Transverse colon (tissue), 4 donors: ENCODE results near the gene UVRAG. TPM values are rescaled to one million over a fixed set of nuclear protein-coding genes. Genes with fewer than 3 reads are reported as not detected.
A peak's percentile ranks its signal among the peaks of the same experiment; 100 is the strongest.

ENCODE experiments used
- DNase-seq: peaks from one replicate; pipeline ENCODE4 v3.0.0-alpha.2; 2019
- H3K27ac ChIP-seq, 4 donors: fragments of 200-600 bp; sonication (generic); 2 replicates each; pipeline ENCODE4 v1.5.1; 2016 to 2018; ENCODE audit warnings: inconsistent platforms in 4 of 4
- H3K27me3 ChIP-seq: fragments of 200-600 bp; sonication (generic); 2 replicates; pipeline ENCODE4 v1.5.1; 2017; ENCODE audit warnings: inconsistent platforms
- H3K36me3 ChIP-seq, 4 donors: fragments of 200-600 bp; sonication (generic); 2 replicates each; pipeline ENCODE4 v1.5.1; 2017 to 2019; ENCODE audit warnings: inconsistent platforms in 4 of 4
- H3K4me1 ChIP-seq, 4 donors: fragments of 200-600 bp; sonication (generic); 2 replicates each; pipeline ENCODE4 v1.5.1; 2017 to 2020; ENCODE audit warnings: inconsistent platforms in 4 of 4
- H3K4me3 ChIP-seq, 4 donors: fragments of 200-600 bp; sonication (generic); 1 replicate in 1 of 4; 2 replicates in 3 of 4; pipeline versions ENCODE4 v1.5.1 to v1.6.1; 2017 to 2019; ENCODE audit warnings: inconsistent platforms in 4 of 4
- H3K9me3 ChIP-seq, 2 donors: fragments of 200-600 bp; sonication (generic); 2 replicates each; pipeline ENCODE4 v1.5.1; 2017 to 2019; ENCODE audit warnings: inconsistent platforms in 2 of 2
- CTCF ChIP-seq, 5 experiments: fragments of 200-600 bp in 3 of 5; fragments of 450-650 bp in 2 of 5; sonication (generic) in 3 of 5; IDR thresholded peaks; 1 replicate in 2 of 5; 2 replicates in 3 of 5; pipeline ENCODE4 v1.5.1; 2016 to 2017; ENCODE audit warnings: antibody characterized with exemption in 5 of 5, inconsistent platforms in 3 of 5, mild to moderate bottlenecking in 2 of 5, moderate library complexity in 1 of 5
- EP300 ChIP-seq: sonication (generic); formaldehyde crosslinking; IDR thresholded peaks from one replicate; pipeline ENCODE4 v1.6.1; 2017; ENCODE audit warnings: antibody characterized with exemption, low read depth
- POLR2A ChIP-seq: fragments of 450-650 bp; IDR thresholded peaks from one replicate; pipeline ENCODE4 v1.6.1; 2016; ENCODE audit warnings: antibody characterized with exemption, mild to moderate bottlenecking, moderate library complexity
- POLR2AphosphoS5 ChIP-seq, 3 donors: sonication (generic); formaldehyde crosslinking; IDR thresholded peaks; one replicate each; pipeline ENCODE4 v1.6.1; 2016; ENCODE audit warnings: antibody characterized with exemption in 3 of 3
- WGBS, 2 donors: methylation state at CpG; one replicate each; pipeline ENCODE4 v1.1.5; 2018; ENCODE audit warnings: low coverage in 1 of 2; 5-methylcytosine and 5-hydroxymethylcytosine counted together
- in situ Hi-C, 4 donors: fragments of 200-750 bp; cut with MboI; loops; one replicate each; pipeline versions ENCODE4 v1.15.0 to v1.15.1; 2017; ENCODE audit warnings: low sequenced_read_pairs in 3 of 4, low pct_ligation_motif_present in 1 of 4, low pct_unique_long_range_greater_than_20kb in 1 of 4
- intact Hi-C: fragments of 100-400 bp; cut with DNase I; formaldehyde crosslinking; loops from one replicate; pipeline ENCODE4 v1.15.1; 2023; ENCODE audit warnings: low total_unique reads
- total RNA-seq, 4 donors: library from RNA; depleted of rRNA; stranded (reverse); fragments of >200 nt; gene quantifications; one replicate each; pipeline ENCODE4 v1.1.0, GENCODE V29; 2016

Gene UVRAG
- total RNA-seq, 4 donors from 2014 or later, result 12.7 to 34.6 (median 19.3) TPM

DNA sequence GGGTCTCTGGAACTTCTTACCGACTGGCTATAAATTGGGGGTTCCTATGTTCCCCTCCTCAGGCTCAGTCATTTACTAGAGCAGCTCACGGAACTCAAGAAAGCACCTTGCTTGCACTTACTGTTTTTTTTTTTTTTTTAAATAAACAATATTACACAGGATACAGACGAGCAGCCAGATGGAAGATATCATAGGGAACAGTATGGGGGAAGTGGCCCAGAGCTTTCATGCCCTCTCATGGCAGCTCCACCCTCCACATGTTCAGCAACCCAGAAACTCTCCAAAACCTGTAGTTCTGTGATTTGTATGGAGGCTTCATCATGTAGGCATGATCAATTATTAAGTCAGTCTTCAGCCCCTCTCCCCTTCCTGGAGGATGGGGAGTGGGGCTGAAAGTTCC, 7.5 kb downstream of the UVRAG start:
- Histone ChIP-seq H3K4me1 (peaks cover 27 to 68% (median 40%) of the 10 kb centered on the region in 4 donors), H3K36me3 (no peaks in the 10 kb centered on the region), H3K9me3 (no peaks in the 10 kb centered on the region), H3K27me3 (no peaks in the 10 kb centered on the region), H3K27ac (peak overlapping the region in 3 of 4 donors; percentile 24 to 76 (median 51)), H3K4me3 (no peak overlapping the region)
- no peak for TF ChIP-seq CTCF (IDR thresholded peaks at IDR 0.05)
- no peak for TF ChIP-seq POLR2A
- no peak for TF ChIP-seq EP300
- TF ChIP-seq POLR2AphosphoS5 (IDR thresholded peaks at IDR 0.05), result no peak
- WGBS, 2 donors, result 66 to 85% methylated on average over 3 of the region's 3 CpGs
- no peak for DNase-seq
- in situ Hi-C loops, result no loop called here
- intact Hi-C loops, result no loop called here

DNA sequence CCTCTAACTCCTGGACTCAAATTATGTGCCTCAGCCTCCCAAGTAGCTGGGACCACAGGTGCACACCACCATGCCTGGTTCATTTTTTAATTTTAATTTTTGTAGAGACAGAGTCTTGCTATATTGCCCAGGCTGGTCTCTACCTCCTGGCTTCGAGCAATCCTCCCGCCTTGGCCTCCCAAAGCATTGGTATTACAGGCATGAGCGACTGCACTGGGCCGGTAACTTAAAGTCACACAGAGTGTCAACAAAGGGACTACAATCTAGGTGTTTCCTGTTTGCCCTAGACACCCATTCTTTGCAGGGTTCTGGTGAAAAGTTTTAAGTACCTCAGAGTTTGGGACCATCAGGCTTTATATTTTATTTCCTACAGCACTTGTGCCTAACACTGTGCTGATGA, 8.4 kb downstream of the UVRAG start:
- Histone ChIP-seq H3K27ac (peak overlapping the region; percentile 75 to 81 (median 76)), H3K27me3 (no peaks in the 10 kb centered on the region), H3K4me1 (peaks cover 33 to 66% (median 41%) of the 10 kb centered on the region in 4 donors), H3K36me3 (no peaks in the 10 kb centered on the region), H3K9me3 (no peaks in the 10 kb centered on the region), H3K4me3 (no peak overlapping the region)
- TF ChIP-seq POLR2AphosphoS5 (IDR thresholded peaks at IDR 0.05) (no peak), EP300 (no peak), POLR2A (no peak), CTCF (IDR thresholded peaks at IDR 0.05) (no peak)
- no peak for DNase-seq
- 83% methylated on average over 4 of the region's 4 CpGs; no CpG with 5 or more reads in 1 of the 2 donors for WGBS, 2 donors
- intact Hi-C loops (no loop called here), in situ Hi-C loops (no loop called here)

- H3K4me3 ChIP-seq, result no peak overlapping the region
- WGBS, 2 donors, result 39 to 44% methylated on average over 4 of the region's 4 CpGs
- DNase-seq, result no peak
- intact Hi-C loops, result no loop called here
- H3K9me3 ChIP-seq, result no peaks in the 10 kb centered on the region
- H3K27ac ChIP-seq, result peak overlapping the region; percentile 75 to 81 (median 76)
- no peaks in the 10 kb centered on the region for H3K36me3 ChIP-seq
- peaks cover 33 to 66% (median 41%) of the 10 kb centered on the region in 4 donors for H3K4me1 ChIP-seq
- no peak for TF ChIP-seq CTCF (IDR thresholded peaks at IDR 0.05)
- TF ChIP-seq POLR2A, result no peak
- TF ChIP-seq EP300, result no peak
- TF ChIP-seq POLR2AphosphoS5 (IDR thresholded peaks at IDR 0.05), result no peak
- H3K27me3 ChIP-seq, result no peaks in the 10 kb centered on the region
- in situ Hi-C loops, result no loop called here
Measured at GRCh38 chr11:75823946-75824345, 8.9 kb downstream of the UVRAG start.

DNA sequence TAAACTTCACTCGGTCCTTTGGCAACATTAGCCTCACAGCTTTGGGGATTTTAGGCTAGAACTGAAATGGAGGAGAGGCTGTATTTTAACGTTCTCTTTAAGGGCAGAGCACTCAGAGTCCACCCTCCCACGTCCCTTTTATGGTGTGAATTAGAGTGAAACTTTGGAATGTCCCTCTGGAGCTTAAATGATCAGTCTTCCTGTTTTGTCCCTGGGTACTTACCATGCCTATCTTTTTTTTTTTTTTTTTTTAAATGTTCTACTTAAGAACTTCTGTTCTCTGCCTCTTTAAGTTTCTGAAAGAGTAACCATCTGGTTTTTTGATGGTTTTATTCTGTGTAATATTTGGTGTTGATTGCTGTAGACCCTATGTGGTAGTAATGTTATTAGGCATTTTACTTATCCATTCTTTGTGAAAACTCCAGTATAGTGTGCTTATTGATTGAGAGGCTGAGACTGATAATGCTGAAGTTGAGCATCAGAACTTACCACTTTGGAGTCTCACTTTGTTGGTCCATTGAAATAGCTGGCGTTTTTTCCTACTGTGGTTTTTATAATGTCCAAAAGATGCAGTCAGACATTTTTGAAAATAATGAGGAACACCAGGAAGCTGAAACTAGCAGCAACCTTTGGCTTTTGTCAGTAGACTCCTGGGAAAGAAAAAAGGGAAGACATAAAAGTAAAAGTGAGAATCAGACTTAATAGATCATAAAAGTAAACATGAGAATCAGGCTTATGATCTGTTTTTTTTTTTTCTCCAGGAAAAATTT, 11.6 kb downstream of the UVRAG start:
- TF ChIP-seq EP300 (no peak), POLR2AphosphoS5 (IDR thresholded peaks at IDR 0.05) (no peak), POLR2A (no peak), CTCF (IDR thresholded peaks at IDR 0.05) (no peak)
- in situ Hi-C loops (no loop called here), intact Hi-C loops (no loop called here)
- Histone ChIP-seq H3K4me3 (no peak overlapping the region), H3K4me1 (peaks cover 25 to 62% (median 41%) of the 10 kb centered on the region in 4 donors), H3K27me3 (no peaks in the 10 kb centered on the region), H3K9me3 (no peaks in the 10 kb centered on the region), H3K36me3 (no peaks in the 10 kb centered on the region), H3K27ac (peak overlapping the region; percentile 75 to 81 (median 76))
- WGBS, 2 donors, result 18 to 34% methylated on average over 3 to 4 of the region's 4 CpGs
- DNase-seq, result no peak
